ENCODE data around the gene RPTOR.

DNA sequence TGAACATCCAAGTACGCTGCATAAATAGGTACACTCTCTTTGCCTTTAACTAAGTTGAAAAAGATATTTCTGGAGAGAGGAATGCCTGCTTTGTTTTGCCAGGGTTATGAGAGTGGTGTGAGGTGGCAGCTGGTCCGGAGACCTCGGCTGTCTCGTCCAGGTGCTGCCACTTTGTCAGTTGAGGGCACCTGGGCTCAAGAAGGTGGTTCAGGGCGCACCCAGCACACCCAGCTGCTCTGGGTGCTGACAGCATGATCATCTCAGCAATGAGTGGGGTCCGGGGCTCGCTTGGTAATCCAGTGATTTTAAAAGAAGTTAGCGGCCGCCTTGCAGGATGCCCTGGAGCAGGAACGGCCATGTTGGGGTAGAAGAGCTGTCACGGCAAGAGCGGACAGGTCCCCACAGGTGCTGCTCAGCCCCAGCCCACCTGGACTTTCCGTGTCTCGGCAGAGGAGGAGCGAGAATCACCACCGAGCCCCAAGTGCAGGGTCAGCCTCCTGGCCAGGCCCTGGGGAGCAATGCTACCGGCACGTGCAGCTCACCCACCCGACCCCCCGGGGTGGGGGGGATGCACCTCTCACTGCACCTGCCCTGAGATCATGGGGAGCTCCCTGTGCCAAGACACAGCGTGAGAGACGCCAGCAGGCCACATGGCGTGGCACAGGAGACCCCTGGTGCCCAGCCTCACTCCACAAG, 379.6 kb downstream of the RPTOR start:
- TF ChIP-seq, protein P1, sequence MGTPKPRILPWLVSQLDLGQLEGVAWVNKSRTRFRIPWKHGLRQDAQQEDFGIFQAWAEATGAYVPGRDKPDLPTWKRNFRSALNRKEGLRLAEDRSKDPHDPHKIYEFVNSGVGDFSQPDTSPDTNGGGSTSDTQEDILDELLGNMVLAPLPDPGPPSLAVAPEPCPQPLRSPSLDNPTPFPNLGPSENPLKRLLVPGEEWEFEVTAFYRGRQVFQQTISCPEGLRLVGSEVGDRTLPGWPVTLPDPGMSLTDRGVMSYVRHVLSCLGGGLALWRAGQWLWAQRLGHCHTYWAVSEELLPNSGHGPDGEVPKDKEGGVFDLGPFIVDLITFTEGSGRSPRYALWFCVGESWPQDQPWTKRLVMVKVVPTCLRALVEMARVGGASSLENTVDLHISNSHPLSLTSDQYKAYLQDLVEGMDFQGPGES (IDR thresholded peaks at IDR 0.05): no peak
- TF ChIP-seq CTCF (IDR thresholded peaks at IDR 0.05 in 2 of 3, conservative IDR thresholded peaks at IDR 0.05 in 1 of 3; ENCODE audit: control insufficient read depth in 2 of 3, extremely low read depth in 1 of 3, insufficient read depth in 1 of 3, low read depth in 3 of 3, low read length in 3 of 3) (no peak), JUND (IDR thresholded peaks at IDR 0.05; ENCODE audit: low read depth, low read length) (no peak)
